Measurements from ENCODE around the gene LDLR. TPM values are rescaled to one million over a fixed set of nuclear protein-coding genes. Genes with fewer than 3 reads are reported as not detected.

Gene LDLR
- total and polyA plus RNA-seq, 2 of the 4 experiments (the other 2 are of a cell fraction): 45.2 to 53.8 TPM

DNA sequence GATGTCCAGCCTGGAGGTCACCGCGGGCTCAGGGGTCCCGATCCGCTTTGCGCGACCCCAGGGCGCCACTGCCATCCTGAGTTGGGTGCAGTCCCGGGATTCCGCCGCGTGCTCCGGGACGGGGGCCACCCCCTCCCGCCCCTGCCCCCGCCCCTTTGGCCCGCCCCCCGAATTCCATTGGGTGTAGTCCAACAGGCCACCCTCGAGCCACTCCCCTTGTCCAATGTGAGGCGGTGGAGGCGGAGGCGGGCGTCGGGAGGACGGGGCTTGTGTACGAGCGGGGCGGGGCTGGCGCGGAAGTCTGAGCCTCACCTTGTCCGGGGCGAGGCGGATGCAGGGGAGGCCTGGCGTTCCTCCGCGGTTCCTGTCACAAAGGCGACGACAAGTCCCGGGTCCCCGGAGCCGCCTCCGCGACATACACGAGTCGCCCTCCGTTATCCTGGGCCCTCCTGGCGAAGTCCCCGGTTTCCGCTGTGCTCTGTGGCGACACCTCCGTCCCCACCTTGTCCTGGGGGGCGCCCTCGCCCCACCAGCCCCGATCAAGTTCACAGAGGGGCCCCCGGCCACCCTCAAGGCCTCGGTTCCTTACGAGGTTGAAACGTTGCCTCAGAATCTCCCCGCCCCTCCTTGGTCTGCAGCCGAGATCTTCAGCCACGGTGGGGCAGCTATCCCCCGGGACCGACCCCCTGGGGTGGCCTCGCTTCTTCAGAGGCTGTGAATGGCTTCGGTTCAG, 1.2 kb downstream of the LDLR start:
- Histone ChIP-seq H4K8ac (ENCODE audit: low read depth in 2 of 2, low read length in 2 of 2) (peak overlapping the region; percentile 7 to 74), H4K20me1 (ENCODE audit: insufficient read depth, low read length) (peaks cover 41% of the 10 kb centered on the region; the same call in 1 of the 2 replicates), H3K4me1 (ENCODE audit: control insufficient read depth, insufficient read depth, low read length) (peaks cover 10% of the 10 kb centered on the region), H2BK120ac (ENCODE audit: low read depth, low read length) (peak overlapping the region; percentile 87), H3K27me3 (ENCODE audit: control insufficient read depth, insufficient read depth, low read length) (no peaks in the 10 kb centered on the region), H3K4me3 (ENCODE audit: insufficient read depth, low read depth, low read length) (peak overlapping the region; percentile 73), H3K14ac (replicated peaks; ENCODE audit: low read depth, low read length) (peak overlapping the region; percentile 93), H2AFZ (replicated peaks; ENCODE audit: low read length, poor library complexity) (peak overlapping the region; percentile 85), H4K5ac (ENCODE audit: low read depth, low read length) (peak overlapping the region; percentile 33; the same call in 1 of the 2 replicates), H3K18ac (ENCODE audit: low read depth, low read length) (peak overlapping the region; percentile 85), H2BK15ac (ENCODE audit: low read depth, low read length) (peak overlapping the region; percentile 90; the same call in 2 of the 3 replicates), H3K4ac (ENCODE audit: low read depth, low read length) (peak overlapping the region; percentile 90), H2AK5ac (ENCODE audit: low read depth, low read length) (peak overlapping the region; percentile 96), H4K91ac (ENCODE audit: insufficient read depth, low read depth, low read length) (peak overlapping the region; percentile 94), H3K9me3 (ENCODE audit: control insufficient read depth, insufficient read depth, low read length) (no peaks in the 10 kb centered on the region), H3K56ac (ENCODE audit: extremely low read depth, insufficient read depth, low read length) (peak overlapping the region; percentile 96), H3K36me3 (ENCODE audit: control insufficient read depth, insufficient read depth, low read length) (peaks cover 8% of the 10 kb centered on the region), H2BK5ac (ENCODE audit: low read depth, low read length, poor library complexity, severe bottlenecking) (peak overlapping the region; percentile 94), H3K9ac (ENCODE audit: low read depth, low read length) (peak overlapping the region; percentile 90), H3K27ac (ENCODE audit: insufficient read depth, low read length) (peak overlapping the region; percentile 96), H3K79me1 (ENCODE audit: low read depth in 1 of 2, low read length in 2 of 2) (peaks cover 8 to 65% of the 10 kb centered on the region in 2 experiments), H3K23ac (ENCODE audit: low read depth, low read length) (peak overlapping the region; percentile 98), H2AK9ac (replicated peaks; ENCODE audit: low read depth, low read length, poor library complexity) (peak overlapping the region; percentile 99), H3K9me1 (ENCODE audit: insufficient read depth, low read length) (peaks cover 11% of the 10 kb centered on the region), H2BK20ac (ENCODE audit: low read depth, low read length) (peak overlapping the region; percentile 27), H3K4me2 (ENCODE audit: low read depth, low read length) (peak overlapping the region; percentile 95)
- in situ Hi-C loops (cut with MboI; ENCODE audit: low sequenced_read_pairs) (no loop called here), intact Hi-C loops (cut with micrococcal nuclease) (no loop called here), dilution Hi-C loops (cut with HindIII; ENCODE audit: low sequenced_read_pairs, unreplicated experiment) (no loop called here)
- no TSS peak for BruUV-seq (replicated peaks)
- peak; percentile 82 for ATAC-seq (ENCODE audit: low read depth)
- TF ChIP-seq CHD1 (IDR thresholded peaks at IDR 0.05; ENCODE audit: low read depth, low read length) (no peak), BHLHE40 (IDR thresholded peaks at IDR 0.05; ENCODE audit: low read depth, low read length) (no peak), POLR2A (IDR thresholded peaks at IDR 0.05; ENCODE audit: low read depth, low read length) (peak; percentile 88), MAZ (IDR thresholded peaks at IDR 0.05; ENCODE audit: borderline replicate concordance, low read depth, low read length) (peak; percentile 85; the same call in 1 of the 2 replicates), MXI1 (IDR thresholded peaks at IDR 0.05; ENCODE audit: borderline replicate concordance, low read depth, low read length) (peak; percentile 44; the same call in 1 of the 2 replicates), CEBPB (IDR thresholded peaks at IDR 0.05; ENCODE audit: low read depth, low read length) (no peak), FOS (IDR thresholded peaks at IDR 0.05; ENCODE audit: low read depth, low read length) (no peak), RAD21 (IDR thresholded peaks at IDR 0.05; ENCODE audit: low read length) (no peak)
- TF ChIP-seq, protein P1, sequence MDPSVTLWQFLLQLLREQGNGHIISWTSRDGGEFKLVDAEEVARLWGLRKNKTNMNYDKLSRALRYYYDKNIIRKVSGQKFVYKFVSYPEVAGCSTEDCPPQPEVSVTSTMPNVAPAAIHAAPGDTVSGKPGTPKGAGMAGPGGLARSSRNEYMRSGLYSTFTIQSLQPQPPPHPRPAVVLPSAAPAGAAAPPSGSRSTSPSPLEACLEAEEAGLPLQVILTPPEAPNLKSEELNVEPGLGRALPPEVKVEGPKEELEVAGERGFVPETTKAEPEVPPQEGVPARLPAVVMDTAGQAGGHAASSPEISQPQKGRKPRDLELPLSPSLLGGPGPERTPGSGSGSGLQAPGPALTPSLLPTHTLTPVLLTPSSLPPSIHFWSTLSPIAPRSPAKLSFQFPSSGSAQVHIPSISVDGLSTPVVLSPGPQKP (IDR thresholded peaks at IDR 0.05; ENCODE audit: borderline replicate concordance, low read depth, low read length): no peak
- TF ChIP-seq, protein P2, sequence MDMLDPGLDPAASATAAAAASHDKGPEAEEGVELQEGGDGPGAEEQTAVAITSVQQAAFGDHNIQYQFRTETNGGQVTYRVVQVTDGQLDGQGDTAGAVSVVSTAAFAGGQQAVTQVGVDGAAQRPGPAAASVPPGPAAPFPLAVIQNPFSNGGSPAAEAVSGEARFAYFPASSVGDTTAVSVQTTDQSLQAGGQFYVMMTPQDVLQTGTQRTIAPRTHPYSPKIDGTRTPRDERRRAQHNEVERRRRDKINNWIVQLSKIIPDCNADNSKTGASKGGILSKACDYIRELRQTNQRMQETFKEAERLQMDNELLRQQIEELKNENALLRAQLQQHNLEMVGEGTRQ (IDR thresholded peaks at IDR 0.05; ENCODE audit: low read depth, low read length): no peak
- ChIA-PET CTCF (interaction anchor here (1.0 kb wide), 1 partner anchor 55 kb away, joined by 4 read pairs; no protein-coding TSS in a partner anchor), POLR2A (ENCODE audit: unreplicated experiment) (no interaction called here)
- WGBS, 2 experiments (ENCODE audit: extremely low coverage in 2 of 2, insufficient read length in 1 of 2): 0% methylated on average over 19 of the region's 64 CpGs; no CpG with 5 or more reads in 1 of the 2 experiments
- DNase-seq: peak; percentile 92
